Neural cell (in vitro differentiated cells): Measurements from ENCODE around the gene MAP3K5. TPM values are rescaled to one million over a fixed set of nuclear protein-coding genes. Genes with fewer than 3 reads are reported as not detected.

Experiments used
- H2AFZ ChIP-seq: fragments of 200-600, 300-800 bp; sonication (generic), shearing (Covaris generic); 2 replicates; pipeline ENCODE4 v1.6.0; 2014; ENCODE audit warnings: low read depth, mild to moderate bottlenecking, antibody characterized with exemption, low read length, moderate library complexity
- H3F3A ChIP-seq: fragments of 200-600 bp; shearing (Covaris generic); 2 replicates; pipeline ENCODE4 v1.6.1; 2016; ENCODE audit warnings: mild to moderate bottlenecking, moderate library complexity, mixed read lengths, antibody characterized with exemption, low read length; ENCODE audit not compliant: insufficient read depth, poor library complexity, severe bottlenecking
- H3K27ac ChIP-seq: fragments of 200-600, 300-800 bp; sonication (generic), shearing (Covaris generic); 2 replicates; pipeline ENCODE4 v1.5.1; 2014; ENCODE audit warnings: mild to moderate bottlenecking, low read length, moderate library complexity
- H3K27me3 ChIP-seq: fragments of 300-800, 200-600 bp; sonication (generic), shearing (Covaris generic); 2 replicates; pipeline ENCODE4 v1.6.0; 2014; ENCODE audit warnings: mild to moderate bottlenecking, low read depth, low read length, moderate library complexity; ENCODE audit not compliant: insufficient read depth
- H3K36me3 ChIP-seq: fragments of 300-800, 200-600 bp; sonication (generic), shearing (Covaris generic); 2 replicates; pipeline ENCODE4 v1.5.1; 2014; ENCODE audit warnings: mild to moderate bottlenecking, antibody characterized with exemption, low read length, moderate library complexity; ENCODE audit not compliant: insufficient read depth
- H3K4me2 ChIP-seq: fragments of 300-800, 200-600 bp; sonication (generic), shearing (Covaris generic); 2 replicates; pipeline ENCODE4 v1.6.0; 2014; ENCODE audit warnings: mild to moderate bottlenecking, low read length
- H3K4me3 ChIP-seq: fragments of 300-800, 200-600 bp; sonication (generic), shearing (Covaris generic); 2 replicates; pipeline ENCODE4 v1.5.1; 2014; ENCODE audit warnings: mild to moderate bottlenecking, low read length, moderate library complexity
- H3K79me2 ChIP-seq: fragments of 200-600 bp; shearing (Covaris generic); replicated peaks from 2 replicates; pipeline ENCODE4 v1.6.0; 2014; ENCODE audit warnings: mild to moderate bottlenecking, low read length, moderate library complexity; ENCODE audit not compliant: insufficient read depth
- H3K9ac ChIP-seq: fragments of 300-800, 200-600 bp; sonication (generic), shearing (Covaris generic); 2 replicates; pipeline ENCODE4 v1.6.1; 2016; ENCODE audit warnings: mild to moderate bottlenecking, low read length, mixed read lengths
- H3K9me2 ChIP-seq: fragments of 200-600 bp; shearing (Covaris generic); 2 replicates; pipeline ENCODE4 v1.6.1; 2016; ENCODE audit warnings: mild to moderate bottlenecking, low read length, mixed read lengths; ENCODE audit not compliant: insufficient read depth
- H3K9me3 ChIP-seq: fragments of 200-600, 300-800 bp; sonication (generic), shearing (Covaris generic); 2 replicates; pipeline ENCODE4 v1.6.1; 2016; ENCODE audit warnings: mild to moderate bottlenecking, mixed run types, low read length, moderate library complexity, mixed read lengths
- H4K20me1 ChIP-seq: fragments of 200-600 bp; shearing (Covaris generic); 2 replicates; pipeline ENCODE4 v1.6.1; 2016; ENCODE audit warnings: mild to moderate bottlenecking, mixed run types; ENCODE audit not compliant: insufficient read depth
- CTCF ChIP-seq: fragments of 450-650 bp; IDR thresholded peaks from 2 replicates; pipeline ENCODE4 v1.5.1; 2014; ENCODE audit warnings: antibody characterized with exemption, mild to moderate bottlenecking, moderate library complexity; ENCODE audit not compliant: poor library complexity, severe bottlenecking
- EP300 ChIP-seq: fragments of 450-650 bp; conservative IDR thresholded peaks from 2 replicates; pipeline ENCODE4 v1.6.1; 2014; ENCODE audit warnings: antibody characterized with exemption, mild to moderate bottlenecking, moderate library complexity; ENCODE audit not compliant: poor library complexity, severe bottlenecking
- EZH2 ChIP-seq: fragments of 200-600, 300-800 bp; shearing (Covaris generic), sonication (generic); IDR thresholded peaks from 2 replicates; pipeline ENCODE4 v1.6.1; 2014; ENCODE audit warnings: antibody characterized with exemption, low read length, borderline replicate concordance, mild to moderate bottlenecking; ENCODE audit not compliant: insufficient read depth, poor library complexity, severe bottlenecking
- MXI1 ChIP-seq: fragments of 450-650 bp; conservative IDR thresholded peaks from 2 replicates; pipeline ENCODE4 v1.6.1; 2014; ENCODE audit warnings: antibody characterized with exemption, mild to moderate bottlenecking; ENCODE audit not compliant: poor library complexity, severe bottlenecking
- POLR2AphosphoS5 ChIP-seq: IDR thresholded peaks from 2 replicates; pipeline ENCODE4 v1.6.1; 2012
- RAD21 ChIP-seq: fragments of 450-650 bp; conservative IDR thresholded peaks from 2 replicates; pipeline ENCODE4 v1.6.1; 2014; ENCODE audit warnings: antibody characterized with exemption, mild to moderate bottlenecking, moderate library complexity
- REST ChIP-seq: IDR thresholded peaks from 2 replicates; pipeline ENCODE4 v1.6.1; 2012; ENCODE audit warnings: borderline replicate concordance
- SMC3 ChIP-seq: fragments of 450-650 bp; conservative IDR thresholded peaks from 2 replicates; pipeline ENCODE4 v1.6.1; 2014; ENCODE audit warnings: antibody characterized with exemption, mild to moderate bottlenecking, moderate library complexity; ENCODE audit not compliant: poor library complexity
- TAF1 ChIP-seq: IDR thresholded peaks from 2 replicates; pipeline ENCODE4 v1.6.1; 2012; ENCODE audit warnings: low read depth
- polyA plus RNA-seq: library from polyadenylated mRNA; depleted of rRNA; stranded (reverse); fragments of >200 nt; gene quantifications from 2 replicates; pipeline ENCODE4 v1.2.3, GENCODE V29; 2014

The MAP3K5 gene
- polyA plus RNA-seq, 1 donor from 2014 or later = 2.0 TPM

- no peak overlapping the region for H3K4me2 ChIP-seq
- H4K20me1 ChIP-seq = no peaks in the 10 kb centered on the region
- H3K79me2 ChIP-seq = no peaks in the 10 kb centered on the region
- no peak overlapping the region for H3K27ac ChIP-seq
- H3K9me3 ChIP-seq = no peaks in the 10 kb centered on the region
- TF ChIP-seq EZH2 (no peak), TAF1 (no peak), CTCF (no peak), RAD21 (no peak), SMC3 (no peak)
- H2AFZ ChIP-seq = no peak overlapping the region
- no peak overlapping the region for H3K9ac ChIP-seq
- no peaks in the 10 kb centered on the region for H3K27me3 ChIP-seq
- no peaks in the 10 kb centered on the region for H3K36me3 ChIP-seq
- no peak overlapping the region for H3K4me3 ChIP-seq
- H3F3A ChIP-seq = no peaks in the 10 kb centered on the region
- H3K9me2 ChIP-seq = no peaks in the 10 kb centered on the region
Measured at GRCh38 chr6:136660727-136661126, 131.6 kb downstream of the MAP3K5 start.

GRCh38 chr6:136659991-136660499 lies 132.2 kb downstream of the MAP3K5 start:
- Histone ChIP-seq H3K9me2 (no peaks in the 10 kb centered on the region), H3K4me2 (no peak overlapping the region), H2AFZ (no peak overlapping the region), H3K27ac (no peak overlapping the region), H4K20me1 (no peaks in the 10 kb centered on the region), H3K9me3 (no peaks in the 10 kb centered on the region), H3K27me3 (no peaks in the 10 kb centered on the region), H3K9ac (no peak overlapping the region), H3F3A (no peaks in the 10 kb centered on the region), H3K4me3 (no peak overlapping the region), H3K36me3 (no peaks in the 10 kb centered on the region), H3K79me2 (no peaks in the 10 kb centered on the region)
- no peak for TF ChIP-seq MXI1
- TF ChIP-seq EP300 = no peak
- no peak for TF ChIP-seq SMC3
- no peak for TF ChIP-seq TAF1
- TF ChIP-seq REST = no peak
- no peak for TF ChIP-seq EZH2
- no peak for TF ChIP-seq CTCF
- no peak for TF ChIP-seq RAD21
- TF ChIP-seq POLR2AphosphoS5 = no peak
